Pancreas (tissue), 10 donors: Measurements from ENCODE around the gene CNIH2. TPM values are rescaled to one million over a fixed set of nuclear protein-coding genes. Genes with fewer than 3 reads are reported as not detected.

Experiments
- ATAC-seq, 4 donors: fragments of 200-7000 bp; cut with Tn5 transposase; one replicate each; pipeline versions ENCODE4 v1.8.0 to v1.9.1; 2020; ENCODE audit warnings: mild to moderate bottlenecking in 4 of 4, moderate library complexity in 4 of 4
- DNase-seq, 6 donors: peaks; one replicate each; pipeline ENCODE4 v3.0.0-alpha.2; 2020
- FAIRE-seq: peaks from 2 replicates; lab custom pipeline; 2012; peaks lifted over from hg19 to GRCh38; lab: Jason Lieb, UNC
- H3K27ac ChIP-seq, 4 donors: fragments of 200-600 bp; sonication (generic); 1 replicate in 3 of 4; 2 replicates in 1 of 4; pipeline versions ENCODE4 v1.5.0 to v1.8.0; 2020
- H3K27me3 ChIP-seq, 4 donors: fragments of 200-600 bp; one replicate each; pipeline ENCODE4 v1.8.0; 2021
- H3K36me3 ChIP-seq, 3 donors: fragments of 200-600 bp; sonication (generic) in 1 of 3; one replicate each; pipeline versions ENCODE4 v1.5.0 to v1.8.0; 2020 to 2021
- H3K4me1 ChIP-seq, 3 donors: fragments of 200-600 bp; one replicate each; pipeline ENCODE4 v1.8.0; 2021
- H3K4me3 ChIP-seq, 4 donors: fragments of 200-600 bp; sonication (generic) in 2 of 4; one replicate each; pipeline versions ENCODE4 v1.5.0 to v1.8.0; 2020 to 2021
- H3K9me3 ChIP-seq, 4 donors: fragments of 200-600 bp; one replicate each; pipeline ENCODE4 v1.8.0; 2021
- CTCF ChIP-seq, 4 donors: fragments of 200-600 bp; sonication (generic) in 3 of 4; IDR thresholded peaks; one replicate each; pipeline versions ENCODE4 v1.5.0 to v1.8.0; 2021; ENCODE audit warnings: antibody characterized with exemption in 4 of 4
- WGBS, 2 donors: extraction: QIAGEN DNeasy Blood & Tissue Kit; methylation state at CpG; one replicate each; pipeline ENCODE4 v1.1.7; 2013; 5-methylcytosine and 5-hydroxymethylcytosine counted together
- intact Hi-C, 3 donors: fragments of 100-400 bp; cut with DNase I; formaldehyde crosslinking; loops; one replicate each; pipeline versions ENCODE4 v1.11.1 to v1.14.2; 2022
- polyA plus RNA-seq, 2 donors: library from polyadenylated mRNA; stranded (reverse); fragments of 200-250 nt; gene quantifications; one replicate each; pipeline ENCODE4 v1.2.3, GENCODE V29; 2013
- total RNA-seq, 6 donors: library from RNA; stranded (reverse); fragmentation: NEBNext Ultra II Directional in 4 of 6; extraction: Animal tissue kit (Norgen Biotek cat#: 25700) in 4 of 6; gene quantifications; one replicate each; pipeline versions ENCODE4 v1.2.1 to v1.2.4, GENCODE V29; 2021 to 2023
- donor health status: healthy with polysubstance abuse.
- donor health status: DM: no; HTN: no; CAD: no; lungs with moderate emphysema.
- donor health status: DM: no; HTN: no; CAD: no.
- donor health status: control.
- donor health status: control.
- donor health status: Bipolar disorder and iron deficiency.
- donor health status: DM: yes; HTN: yes; CAD: no.
- donor health status: DM: no; HTN: no; CAD: no.
- donor health status: DM: no; HTN: no; CAD: no.
- donor health status: DM: yes; HTN: yes; CAD: no.

The CNIH2 gene
- total and polyA plus RNA-seq, 8 donors: 0.83 to 34.3 (median 3.8) TPM

- H3K27ac ChIP-seq: no peak overlapping the region
- H3K4me3 ChIP-seq: peak overlapping the region in 2 of 4 donors; percentile 10 to 24
- DNase-seq (peak in 1 of 6 donors; percentile 65), ATAC-seq (no peak), FAIRE-seq (no peak)
- H3K27me3 ChIP-seq: no peaks in the 10 kb centered on the region
- intact Hi-C loops: no loop called here
- no peak for TF ChIP-seq CTCF (IDR thresholded peaks at IDR 0.05)
- peaks cover 0 to 18% (median 12%) of the 10 kb centered on the region in 3 donors for H3K36me3 ChIP-seq
- peaks cover 0 to 5% (median 0%) of the 10 kb centered on the region in 3 donors for H3K4me1 ChIP-seq
- H3K9me3 ChIP-seq: no peaks in the 10 kb centered on the region
- WGBS, 2 donors: 5 to 7% methylated on average over 27 to 44 of the region's 45 CpGs
These were observed 552 bp downstream of the CNIH2 start for GRCh38 chr11:66278363-66279091.

GRCh38 chr11:66279092-66279734, 1.2 kb downstream of the CNIH2 start:
- Histone ChIP-seq H3K4me3 (no peak overlapping the region), H3K27me3 (no peaks in the 10 kb centered on the region), H3K9me3 (no peaks in the 10 kb centered on the region), H3K27ac (no peak overlapping the region), H3K36me3 (peaks cover 0 to 11% (median 9%) of the 10 kb centered on the region in 3 donors), H3K4me1 (peaks cover 0 to 5% (median 0%) of the 10 kb centered on the region in 3 donors)
- ATAC-seq: no peak
- FAIRE-seq: no peak
- no peak for TF ChIP-seq CTCF (IDR thresholded peaks at IDR 0.05)
- WGBS, 2 donors: 71 to 73% methylated on average over 15 of the region's 15 CpGs
- intact Hi-C loops: no loop called here
- peak in 1 of 6 donors; percentile 2 for DNase-seq

GRCh38 chr11:66280428-66280827, 2.5 kb downstream of the CNIH2 start:
- H3K36me3 ChIP-seq: peaks cover 0 to 5% (median 4%) of the 10 kb centered on the region in 3 donors
- no peak overlapping the region for H3K27ac ChIP-seq
- WGBS, 2 donors: 82 to 85% methylated on average over 13 to 14 of the region's 14 CpGs
- no peak for TF ChIP-seq CTCF (IDR thresholded peaks at IDR 0.05)
- no peak for ATAC-seq
- peaks cover 0 to 5% (median 0%) of the 10 kb centered on the region in 3 donors for H3K4me1 ChIP-seq
- FAIRE-seq: no peak
- no peak overlapping the region for H3K4me3 ChIP-seq
- no peaks in the 10 kb centered on the region for H3K27me3 ChIP-seq
- DNase-seq: peak in 3 of 6 donors; percentile 18 to 69 (median 27)
- intact Hi-C loops: loop anchor here in 1 of 3 donors (10.0 kb wide), 1 partner anchor 56 kb away; no protein-coding TSS in a partner anchor
- no peaks in the 10 kb centered on the region for H3K9me3 ChIP-seq

GRCh38 chr11:66281001-66281400, 3.0 kb downstream of the CNIH2 start:
- Histone ChIP-seq H3K9me3 (no peaks in the 10 kb centered on the region), H3K4me1 (peaks cover 0 to 5% (median 0%) of the 10 kb centered on the region in 3 donors), H3K27me3 (no peaks in the 10 kb centered on the region), H3K36me3 (no peaks in the 10 kb centered on the region), H3K27ac (no peak overlapping the region), H3K4me3 (no peak overlapping the region)
- FAIRE-seq (no peak), DNase-seq (no peak), ATAC-seq (no peak)
- no peak for TF ChIP-seq CTCF (IDR thresholded peaks at IDR 0.05)
- intact Hi-C loops: loop anchor here in 1 of 3 donors (10.0 kb wide), 1 partner anchor 56 kb away; no protein-coding TSS in a partner anchor
- WGBS, 2 donors: 81 to 89% methylated on average over 6 of the region's 6 CpGs
